GM19043 (cell line): ENCODE data around the gene PRSS56.

Source experiments
- ATAC-seq: cut with Tn5 transposase; IDR thresholded peaks from one replicate; pipeline ENCODE4 v1.9.1; 2021; ENCODE audit warnings: low read depth; ENCODE audit not compliant: unreplicated experiment

The PRSS56 gene

DNA sequence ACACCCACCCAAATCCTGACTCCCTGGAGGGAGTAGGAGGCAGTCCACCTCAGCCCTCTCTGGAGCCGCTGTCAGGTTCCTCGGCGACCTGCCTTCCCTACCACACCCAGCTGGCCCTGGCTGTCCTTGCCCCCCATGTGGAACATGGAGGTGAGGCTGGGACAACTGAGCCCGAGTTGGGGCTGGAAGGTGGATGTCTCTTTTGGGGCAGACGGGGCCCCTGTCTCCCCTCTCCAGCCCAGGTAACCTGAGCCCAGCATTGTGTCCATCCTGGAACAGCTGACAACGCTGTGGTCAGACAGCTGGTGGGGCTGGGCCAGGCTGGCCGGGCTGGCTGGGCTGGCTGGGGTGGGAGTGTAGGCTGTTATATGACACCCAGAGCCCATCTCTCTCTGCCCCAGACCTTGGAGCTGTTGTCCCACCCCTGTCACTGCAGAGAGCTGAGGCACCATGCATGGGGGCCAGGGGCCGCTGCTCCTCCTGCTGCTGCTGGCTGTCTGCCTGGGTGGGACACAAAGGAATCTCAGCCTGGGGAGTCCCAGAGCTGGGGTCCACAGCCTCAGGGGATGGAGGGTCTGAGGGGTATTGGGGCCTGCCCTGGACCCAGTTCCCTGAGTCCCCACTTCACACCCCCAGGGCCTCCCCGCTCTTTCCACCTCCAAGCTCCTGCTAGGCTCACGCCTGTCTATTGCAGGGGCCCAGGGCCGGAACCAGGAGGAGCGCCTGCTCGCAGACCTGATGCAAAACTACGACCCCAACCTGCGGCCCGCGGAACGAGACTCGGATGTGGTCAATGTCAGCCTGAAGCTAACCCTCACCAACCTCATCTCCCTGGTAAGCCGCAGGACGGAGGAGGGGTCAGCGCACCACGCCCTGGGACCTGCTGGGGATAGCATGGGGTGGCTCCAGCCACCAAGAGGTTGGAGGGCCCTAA, 19.4 kb downstream of the PRSS56 start, which contains the start of gene CHRNG:
Gene CHRNG (plus strand): TSS at position 395 of the 934 bp plus-strand sequence. CDS start 56 bp downstream, at position 451.
- no peak for ATAC-seq

- ATAC-seq, result no peak
Measured at GRCh38 chr2:232540441-232541041, 20.4 kb downstream of the PRSS56 start.

- no peak for ATAC-seq
Measured at GRCh38 chr2:232541195-232541960, 21.2 kb downstream of the PRSS56 start.

GRCh38 chr2:232541961-232542714, 21.9 kb downstream of the PRSS56 start:
- ATAC-seq, result no peak

- ATAC-seq, result no peak
Measured at GRCh38 chr2:232542715-232543467, 22.7 kb downstream of the PRSS56 start.

- no peak for ATAC-seq
Measured at GRCh38 chr2:232543491-232543890, 23.3 kb downstream of the PRSS56 start.

DNA sequence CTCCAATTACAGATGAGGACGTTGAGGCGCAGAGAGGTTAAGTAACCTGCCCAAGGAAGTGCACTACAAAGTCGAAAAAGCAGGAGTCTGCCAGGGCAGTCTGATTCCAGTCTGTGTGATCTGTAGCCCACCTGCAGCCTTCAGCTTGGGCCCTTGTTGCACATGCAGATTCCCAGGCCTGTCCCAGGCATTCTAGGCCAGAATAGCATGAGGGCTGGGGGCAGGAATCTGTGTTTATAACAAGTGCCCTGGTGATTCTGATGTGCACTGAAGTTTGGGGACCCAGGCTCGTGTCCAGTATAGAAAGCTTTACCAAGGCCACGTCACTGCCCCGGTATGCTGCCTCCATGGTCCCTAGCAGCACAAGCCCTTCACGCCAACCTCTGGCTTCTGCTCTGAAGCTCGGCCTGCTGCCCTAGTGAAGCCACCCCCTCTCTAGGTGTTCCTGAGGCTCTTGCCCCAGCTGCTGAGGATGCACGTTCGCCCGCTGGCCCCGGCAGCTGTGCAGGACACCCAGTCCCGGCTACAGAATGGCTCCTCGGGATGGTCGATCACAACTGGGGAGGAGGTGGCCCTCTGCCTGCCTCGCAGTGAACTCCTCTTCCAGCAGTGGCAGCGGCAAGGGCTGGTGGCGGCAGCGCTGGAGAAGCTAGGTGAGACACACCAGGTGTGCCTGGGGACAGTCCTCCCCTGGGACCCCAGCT, 23.9 kb downstream of the PRSS56 start:
- no peak for ATAC-seq

DNA sequence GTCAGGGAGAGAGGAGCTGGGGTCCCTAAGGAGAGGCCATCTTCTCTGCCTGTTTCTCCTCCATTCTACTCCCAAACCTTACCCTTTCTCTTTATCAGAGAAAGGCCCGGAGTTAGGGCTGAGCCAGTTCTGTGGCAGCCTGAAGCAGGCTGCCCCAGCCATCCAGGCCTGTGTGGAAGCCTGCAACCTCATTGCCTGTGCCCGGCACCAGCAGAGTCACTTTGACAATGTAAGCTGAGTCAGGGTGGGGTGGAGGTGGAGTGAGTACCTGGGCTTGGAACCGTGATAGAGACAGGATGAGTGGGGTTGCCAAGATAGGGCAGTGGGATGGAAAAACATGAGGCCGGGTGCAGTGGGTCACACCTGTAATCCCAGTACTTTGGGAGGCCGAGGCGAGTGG, 24.5 kb downstream of the PRSS56 start:
- ATAC-seq, result no peak

- no peak for ATAC-seq
Measured at GRCh38 chr2:232545511-232546375, 25.6 kb downstream of the PRSS56 start.

- no peak for ATAC-seq
Measured at GRCh38 chr2:232547991-232548390, 27.8 kb downstream of the PRSS56 start.

DNA sequence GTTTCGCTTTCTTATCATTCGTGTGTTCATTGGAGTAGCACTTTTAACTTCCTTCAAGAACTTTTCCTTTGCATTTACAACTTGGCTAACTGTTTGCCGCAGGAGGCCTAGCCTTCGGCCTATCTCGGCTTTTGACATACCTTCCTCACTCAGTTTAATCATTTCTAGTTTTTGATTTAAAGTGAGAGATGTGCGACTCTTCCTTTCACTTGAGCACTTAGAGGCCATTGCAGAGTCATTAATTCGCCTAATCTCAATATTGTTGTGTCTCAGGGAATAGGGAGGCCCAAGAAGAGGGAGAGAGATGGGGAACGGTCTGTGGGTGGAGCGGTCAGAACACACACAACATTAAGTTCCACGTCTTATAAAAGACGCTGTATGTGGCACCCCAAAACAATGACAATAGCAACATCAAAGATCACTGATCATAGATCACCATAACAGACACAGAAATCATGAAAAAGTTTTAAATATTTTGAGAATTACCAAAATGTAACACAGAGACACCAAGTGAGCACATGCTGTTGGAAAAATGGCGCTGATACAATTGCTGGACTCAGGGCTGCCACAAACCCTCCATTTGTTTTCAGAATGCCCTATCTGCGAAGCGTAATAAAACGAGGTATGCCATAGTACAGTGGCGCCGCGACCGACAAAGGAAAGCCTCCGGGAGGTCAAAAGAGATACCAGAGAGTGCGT, 29.6 kb downstream of the PRSS56 start:
- ATAC-seq, result no peak

GRCh38 chr2:232550354-232551249, 30.4 kb downstream of the PRSS56 start, which contains the start of the genes EIF4E2 and TIGD1:
EIF4E2 (plus strand) TSS chr2:232550689; CDS start chr2:232550725, 36 bp downstream.
TIGD1 (minus strand) TSS chr2:232550557; CDS start chr2:232549882, 675 bp downstream.
- ATAC-seq, result peak; percentile 91

DNA sequence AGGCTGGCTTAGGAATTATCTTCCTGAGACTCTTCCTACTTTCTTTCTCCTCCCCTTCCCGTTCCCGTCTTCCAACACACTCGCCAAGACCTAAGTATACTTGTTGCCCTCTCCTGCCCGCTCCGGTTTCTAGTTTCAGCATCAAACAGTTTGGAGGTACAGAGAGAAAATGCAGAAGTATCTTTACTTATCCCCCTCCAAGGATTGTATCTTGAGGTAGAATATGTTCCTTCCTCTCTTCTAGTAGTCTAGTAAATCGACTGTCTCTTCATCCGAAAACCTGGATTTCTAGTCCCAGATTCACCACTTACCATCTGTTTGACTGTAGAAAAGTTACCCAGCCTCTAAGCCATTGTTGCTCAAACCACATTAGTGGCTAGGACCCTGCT, 31.1 kb downstream of the PRSS56 start:
- no peak for ATAC-seq

DNA sequence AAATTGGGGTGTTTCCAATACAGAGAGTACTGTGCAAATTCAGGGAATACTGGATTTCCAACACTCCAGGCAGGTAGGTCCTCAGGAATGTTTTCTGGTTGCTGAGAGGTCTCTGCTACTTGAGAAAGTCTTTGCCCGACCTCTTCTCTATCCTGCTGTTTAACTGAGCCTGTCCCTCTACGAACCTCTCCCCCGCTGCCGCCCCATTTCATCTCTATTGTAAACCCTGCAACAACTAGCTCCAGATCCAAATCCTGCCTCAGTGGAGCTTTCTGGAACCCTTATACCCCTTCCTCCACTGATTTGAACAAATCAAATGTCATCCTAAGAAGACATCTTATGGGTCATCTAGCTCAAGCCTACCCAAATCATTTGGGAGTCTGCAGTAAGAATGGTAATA, 31.6 kb downstream of the PRSS56 start:
- no peak for ATAC-seq

GRCh38 chr2:232556426-232556825, 36.2 kb downstream of the PRSS56 start:
- no peak for ATAC-seq

- ATAC-seq, result no peak
Measured at GRCh38 chr2:232562515-232563151, 42.4 kb downstream of the PRSS56 start.
